ENCODE results near the gene AGPS.

Gene AGPS

DNA sequence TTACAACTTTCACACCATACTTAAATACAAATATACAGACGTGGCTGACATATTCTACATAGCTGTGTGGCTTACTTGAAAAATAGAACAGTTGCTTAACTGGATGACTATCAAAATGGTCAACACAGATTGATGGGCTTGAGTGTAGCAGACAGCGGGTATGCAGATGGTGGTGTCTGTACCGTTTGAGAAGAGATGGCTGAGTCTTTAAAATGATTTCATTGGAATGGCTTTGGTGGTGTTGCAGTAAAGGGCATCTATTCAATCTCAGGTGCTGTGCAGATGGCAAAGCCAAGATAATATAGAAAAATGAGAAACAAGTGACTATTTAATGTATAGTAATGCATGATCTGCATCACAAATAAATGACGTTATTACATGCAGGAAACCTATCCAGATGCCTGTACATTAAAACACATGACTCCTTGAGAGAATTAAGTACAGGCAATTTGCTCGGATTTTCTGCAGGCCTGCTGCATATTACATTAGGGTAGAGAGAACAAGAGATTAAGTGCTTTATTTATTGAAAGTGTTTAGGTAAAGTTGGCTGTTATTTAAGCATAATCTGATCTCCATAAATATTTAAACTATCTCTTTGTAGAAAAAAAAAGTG is 68.5 kb downstream of the AGPS start:
- Histone ChIP-seq H3K36me3 (ENCODE audit: control insufficient read depth, insufficient read depth, low read length) (peaks cover 4% of the 10 kb centered on the region), H3K4me1 (ENCODE audit: control insufficient read depth, insufficient read depth, low read length, poor library complexity, severe bottlenecking) (no peaks in the 10 kb centered on the region), H3K27ac (ENCODE audit: insufficient read depth, low read length, poor library complexity, severe bottlenecking) (no peak overlapping the region), H3K4me3 (ENCODE audit: insufficient read depth, low read depth, low read length, poor library complexity, severe bottlenecking) (no peak overlapping the region), H3K9me3 (ENCODE audit: control insufficient read depth, low read length) (no peaks in the 10 kb centered on the region), H3K27me3 (replicated peaks; ENCODE audit: control insufficient read depth, insufficient read depth, low read length, poor library complexity, severe bottlenecking) (no peaks in the 10 kb centered on the region)
- DNase-seq: no peak

DNA sequence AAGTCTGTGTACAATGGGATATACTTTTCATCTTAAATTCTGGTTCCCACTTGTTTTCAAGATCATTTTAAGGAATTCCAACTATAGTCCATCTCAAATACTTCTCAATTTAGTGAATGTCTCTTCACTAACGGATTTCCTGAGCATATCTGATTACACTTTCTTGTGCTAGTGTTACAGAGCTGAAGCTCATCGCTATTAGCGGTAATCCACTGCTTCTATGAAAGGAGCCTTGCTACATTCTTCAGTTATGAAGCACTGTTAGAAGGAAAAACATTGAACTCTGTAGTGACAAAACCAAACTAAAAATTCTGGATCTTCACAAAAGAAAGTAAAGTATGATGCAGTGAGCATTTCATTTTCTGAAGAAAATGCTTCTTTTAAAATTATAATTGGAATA is 72.0 kb downstream of the AGPS start:
- Histone ChIP-seq H3K27ac (ENCODE audit: insufficient read depth, low read length, poor library complexity, severe bottlenecking) (no peak overlapping the region), H3K36me3 (ENCODE audit: control insufficient read depth, insufficient read depth, low read length) (peaks cover 4% of the 10 kb centered on the region), H3K9me3 (ENCODE audit: control insufficient read depth, low read length) (no peaks in the 10 kb centered on the region), H3K4me1 (ENCODE audit: control insufficient read depth, insufficient read depth, low read length, poor library complexity, severe bottlenecking) (no peaks in the 10 kb centered on the region), H3K27me3 (replicated peaks; ENCODE audit: control insufficient read depth, insufficient read depth, low read length, poor library complexity, severe bottlenecking) (no peaks in the 10 kb centered on the region), H3K4me3 (ENCODE audit: insufficient read depth, low read depth, low read length, poor library complexity, severe bottlenecking) (no peak overlapping the region)
- DNase-seq: no peak

DNA sequence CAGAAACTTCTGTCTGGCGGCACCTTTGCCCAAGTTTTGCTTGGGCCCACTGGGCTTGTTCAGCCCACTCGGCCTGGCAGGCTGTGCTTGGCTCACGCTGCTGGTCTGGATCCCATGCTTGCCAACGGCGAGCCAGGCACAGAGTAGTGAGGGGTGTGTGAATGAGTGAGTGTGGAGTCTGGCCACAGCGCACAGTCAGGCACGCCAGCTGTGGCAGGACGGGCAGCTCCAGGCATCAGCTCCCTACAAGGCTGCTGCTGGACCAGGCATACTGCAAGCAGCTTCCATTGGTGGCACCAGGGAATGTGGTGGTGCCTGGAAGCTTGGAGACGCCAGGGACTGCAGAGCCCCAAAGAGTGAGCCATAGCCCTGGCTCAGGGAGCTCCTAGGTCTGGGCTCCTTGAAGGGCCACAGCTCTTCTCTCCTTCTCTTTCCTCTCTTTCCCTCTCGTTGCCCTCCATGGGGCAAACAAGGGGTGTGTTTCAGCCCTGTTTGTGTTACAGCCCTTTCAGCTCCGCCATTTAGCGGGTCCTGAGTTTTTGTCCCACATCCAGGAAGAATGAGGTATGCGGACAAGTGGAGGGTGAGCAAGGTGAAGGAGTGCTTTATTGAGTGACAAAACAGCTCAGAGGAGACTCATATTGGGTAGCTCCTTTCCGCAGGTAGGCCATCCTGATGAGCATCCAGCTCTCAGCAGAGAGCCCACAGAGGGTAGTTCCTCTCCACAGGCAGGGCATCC is 73.0 kb downstream of the AGPS start:
- no peaks in the 10 kb centered on the region for H3K4me1 ChIP-seq (ENCODE audit: control insufficient read depth, insufficient read depth, low read length, poor library complexity, severe bottlenecking)

DNA sequence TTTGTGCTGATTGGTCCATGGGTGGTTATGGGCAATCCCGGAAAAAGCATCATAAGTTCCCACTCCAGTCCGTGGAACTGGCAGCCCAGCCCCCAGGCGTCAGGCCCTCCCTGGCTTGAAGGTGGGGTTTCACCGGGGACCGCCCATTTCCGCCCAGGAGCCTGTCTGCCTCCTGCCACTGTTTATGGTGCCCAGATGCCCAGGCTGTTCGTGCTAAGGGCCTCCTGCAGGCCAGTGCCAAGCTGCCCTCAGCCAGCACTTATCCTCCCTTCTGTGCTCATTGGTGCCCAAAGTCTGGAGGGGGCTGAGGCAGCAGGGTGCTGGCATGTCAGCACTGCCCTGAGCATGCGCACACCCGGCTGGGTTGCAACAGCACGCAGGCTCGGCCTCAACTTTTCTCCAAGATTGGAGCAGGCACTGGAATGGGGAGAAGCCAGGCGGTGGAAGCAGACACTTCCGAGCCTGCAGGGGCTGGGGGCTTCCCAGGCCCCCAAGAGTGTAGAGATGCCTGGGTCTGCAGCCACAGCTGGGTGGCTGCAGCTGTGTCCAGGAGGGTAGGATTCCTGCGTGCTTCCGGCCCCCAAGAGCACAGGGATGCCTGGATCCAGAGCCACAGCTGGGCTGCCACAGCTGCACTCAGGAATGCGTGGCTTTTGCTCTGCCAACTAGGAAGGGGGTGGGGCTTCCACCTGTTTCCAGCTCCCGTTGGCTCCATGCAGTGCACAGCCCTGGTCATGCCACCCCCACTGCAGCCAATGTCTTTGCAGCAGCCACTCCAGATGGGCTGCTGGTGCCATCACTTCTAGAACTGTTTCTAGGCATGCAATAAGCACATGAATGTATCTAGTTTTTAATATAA is 74.0 kb downstream of the AGPS start:
- Histone ChIP-seq H3K4me3 (ENCODE audit: insufficient read depth, low read depth, low read length, poor library complexity, severe bottlenecking) (no peak overlapping the region), H3K27me3 (replicated peaks; ENCODE audit: control insufficient read depth, insufficient read depth, low read length, poor library complexity, severe bottlenecking) (no peaks in the 10 kb centered on the region), H3K36me3 (ENCODE audit: control insufficient read depth, insufficient read depth, low read length) (peaks cover 4% of the 10 kb centered on the region), H3K4me1 (ENCODE audit: control insufficient read depth, insufficient read depth, low read length, poor library complexity, severe bottlenecking) (no peaks in the 10 kb centered on the region), H3K27ac (ENCODE audit: insufficient read depth, low read length, poor library complexity, severe bottlenecking) (no peak overlapping the region), H3K9me3 (ENCODE audit: control insufficient read depth, low read length) (no peaks in the 10 kb centered on the region)
- DNase-seq: no peak

More for the DNA sequence above, 73.0 kb downstream of the AGPS start:
- Histone ChIP-seq H3K27ac (ENCODE audit: insufficient read depth, low read length, poor library complexity, severe bottlenecking) (no peak overlapping the region), H3K36me3 (ENCODE audit: control insufficient read depth, insufficient read depth, low read length) (peaks cover 4% of the 10 kb centered on the region), H3K9me3 (ENCODE audit: control insufficient read depth, low read length) (no peaks in the 10 kb centered on the region), H3K4me3 (ENCODE audit: insufficient read depth, low read depth, low read length, poor library complexity, severe bottlenecking) (no peak overlapping the region), H3K27me3 (replicated peaks; ENCODE audit: control insufficient read depth, insufficient read depth, low read length, poor library complexity, severe bottlenecking) (no peaks in the 10 kb centered on the region)
- no peak for DNase-seq

DNA sequence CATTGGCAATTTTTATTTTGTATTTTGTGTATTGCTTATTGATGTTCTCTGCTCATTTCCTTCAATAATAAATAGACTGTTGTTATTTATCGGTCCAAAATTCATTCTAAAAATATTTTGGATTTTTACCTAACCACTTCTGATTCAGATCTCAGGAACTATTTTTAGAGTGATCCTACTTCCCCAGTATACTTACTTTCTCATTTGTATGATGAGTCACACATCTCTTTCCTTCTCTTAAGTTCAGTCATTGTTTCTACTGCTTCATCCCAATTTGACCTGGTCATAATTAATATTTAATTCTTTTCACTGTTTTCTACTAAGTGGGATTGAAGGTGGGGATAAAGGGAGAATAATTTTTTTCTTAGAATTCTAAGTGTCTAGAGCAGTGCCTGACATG is 75.1 kb downstream of the AGPS start:
- Histone ChIP-seq H3K27ac (ENCODE audit: insufficient read depth, low read length, poor library complexity, severe bottlenecking) (no peak overlapping the region), H3K27me3 (replicated peaks; ENCODE audit: control insufficient read depth, insufficient read depth, low read length, poor library complexity, severe bottlenecking) (no peaks in the 10 kb centered on the region), H3K9me3 (ENCODE audit: control insufficient read depth, low read length) (no peaks in the 10 kb centered on the region), H3K4me1 (ENCODE audit: control insufficient read depth, insufficient read depth, low read length, poor library complexity, severe bottlenecking) (no peaks in the 10 kb centered on the region), H3K4me3 (ENCODE audit: insufficient read depth, low read depth, low read length, poor library complexity, severe bottlenecking) (no peak overlapping the region), H3K36me3 (ENCODE audit: control insufficient read depth, insufficient read depth, low read length) (peaks cover 4% of the 10 kb centered on the region)
- DNase-seq: no peak

DNA sequence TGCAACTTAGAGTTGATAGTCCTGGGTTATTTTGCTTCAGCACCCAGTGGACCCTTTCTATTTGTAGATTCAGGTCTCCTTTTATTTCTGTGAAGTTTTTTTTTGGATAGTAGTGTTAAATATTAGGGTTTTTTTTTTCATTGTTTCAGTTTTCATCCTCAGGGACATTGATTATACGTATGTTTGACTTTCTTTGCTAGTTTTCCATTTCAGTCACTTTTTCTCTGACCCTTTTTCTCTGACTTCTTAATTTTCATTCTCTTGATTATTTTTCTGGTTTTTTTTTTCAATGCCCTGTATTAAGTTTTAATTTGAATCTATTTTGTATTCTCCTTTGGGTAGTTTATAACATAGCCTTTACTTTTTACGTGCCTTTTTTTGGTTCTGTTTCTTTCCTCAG is 79.4 kb downstream of the AGPS start:
- no peaks in the 10 kb centered on the region for H3K27me3 ChIP-seq (replicated peaks; ENCODE audit: control insufficient read depth, insufficient read depth, low read length, poor library complexity, severe bottlenecking)
- no peaks in the 10 kb centered on the region for H3K36me3 ChIP-seq (ENCODE audit: control insufficient read depth, insufficient read depth, low read length)
- H3K4me1 ChIP-seq (ENCODE audit: control insufficient read depth, insufficient read depth, low read length, poor library complexity, severe bottlenecking): no peaks in the 10 kb centered on the region
- H3K4me3 ChIP-seq (ENCODE audit: insufficient read depth, low read depth, low read length, poor library complexity, severe bottlenecking): no peak overlapping the region
- H3K9me3 ChIP-seq (ENCODE audit: control insufficient read depth, low read length): no peaks in the 10 kb centered on the region
- no peak overlapping the region for H3K27ac ChIP-seq (ENCODE audit: insufficient read depth, low read length, poor library complexity, severe bottlenecking)
- DNase-seq: no peak

DNA sequence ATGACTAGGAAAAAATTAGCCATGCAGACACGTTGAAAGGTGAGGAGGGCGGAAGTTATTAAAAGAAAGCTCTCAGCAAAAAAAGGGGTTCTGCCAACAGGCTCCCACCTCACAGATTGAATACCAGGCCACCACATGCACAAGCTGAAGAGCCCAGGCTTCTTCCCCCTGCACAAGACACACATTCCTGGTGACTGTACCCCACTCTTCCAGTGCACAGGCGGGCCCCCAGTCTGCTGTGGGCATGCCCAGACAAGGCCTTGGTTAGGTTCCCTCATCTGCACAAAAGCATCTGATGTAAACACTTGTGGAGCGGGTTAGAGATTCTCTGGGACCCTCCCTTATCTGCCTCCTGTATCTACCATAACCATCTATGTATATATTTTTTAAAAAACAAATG is 81.7 kb downstream of the AGPS start:
- Histone ChIP-seq H3K4me3 (ENCODE audit: insufficient read depth, low read depth, low read length, poor library complexity, severe bottlenecking) (no peak overlapping the region), H3K27ac (ENCODE audit: insufficient read depth, low read length, poor library complexity, severe bottlenecking) (no peak overlapping the region), H3K27me3 (replicated peaks; ENCODE audit: control insufficient read depth, insufficient read depth, low read length, poor library complexity, severe bottlenecking) (no peaks in the 10 kb centered on the region), H3K4me1 (ENCODE audit: control insufficient read depth, insufficient read depth, low read length, poor library complexity, severe bottlenecking) (no peaks in the 10 kb centered on the region), H3K36me3 (ENCODE audit: control insufficient read depth, insufficient read depth, low read length) (peaks cover 6% of the 10 kb centered on the region), H3K9me3 (ENCODE audit: control insufficient read depth, low read length) (no peaks in the 10 kb centered on the region)
- no peak for DNase-seq

DNA sequence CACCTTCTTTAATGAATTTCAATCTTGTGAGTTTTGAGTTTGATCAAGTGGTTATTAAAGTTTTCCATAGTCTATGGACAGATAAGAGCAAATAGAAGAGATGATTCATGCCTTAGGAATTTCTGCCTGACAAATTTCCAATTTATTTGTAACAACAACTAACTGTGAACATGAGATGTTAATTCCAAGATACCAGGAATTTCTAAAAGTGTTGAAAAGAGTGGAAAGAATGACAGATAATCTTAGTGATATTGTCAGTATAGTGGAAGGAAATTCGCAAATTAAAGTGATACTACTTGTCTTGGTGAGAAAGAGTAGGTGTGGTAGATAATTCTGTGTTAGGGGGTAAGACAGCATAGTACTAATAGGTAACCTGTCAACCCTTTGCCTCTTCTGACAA is 82.4 kb downstream of the AGPS start:
- H3K9me3 ChIP-seq (ENCODE audit: control insufficient read depth, low read length): no peaks in the 10 kb centered on the region
- DNase-seq: no peak
- H3K4me3 ChIP-seq (ENCODE audit: insufficient read depth, low read depth, low read length, poor library complexity, severe bottlenecking): no peak overlapping the region
- no peaks in the 10 kb centered on the region for H3K4me1 ChIP-seq (ENCODE audit: control insufficient read depth, insufficient read depth, low read length, poor library complexity, severe bottlenecking)
- no peaks in the 10 kb centered on the region for H3K27me3 ChIP-seq (replicated peaks; ENCODE audit: control insufficient read depth, insufficient read depth, low read length, poor library complexity, severe bottlenecking)
- H3K36me3 ChIP-seq (ENCODE audit: control insufficient read depth, insufficient read depth, low read length): peaks cover 6% of the 10 kb centered on the region
- no peak overlapping the region for H3K27ac ChIP-seq (ENCODE audit: insufficient read depth, low read length, poor library complexity, severe bottlenecking)

DNA sequence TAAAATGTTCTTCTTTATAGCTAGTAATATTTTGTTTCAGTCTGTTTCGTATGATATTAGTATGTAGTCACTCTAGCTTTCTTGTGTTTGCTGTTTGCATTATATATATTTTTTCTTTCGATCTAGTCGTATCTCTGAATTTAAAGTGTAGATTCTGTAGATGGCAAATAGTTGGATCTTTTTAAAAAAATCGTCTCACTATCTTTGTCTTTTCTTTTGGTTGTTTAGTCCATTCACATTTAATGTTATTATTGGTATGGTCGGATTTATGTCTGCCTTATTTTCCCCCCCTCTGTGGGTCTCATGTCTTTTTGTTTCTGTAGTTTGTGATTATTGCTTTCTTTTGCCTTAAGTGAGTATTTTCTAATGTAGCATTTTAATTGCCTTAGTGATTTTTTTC is 84.3 kb downstream of the AGPS start:
- Histone ChIP-seq H3K4me3 (ENCODE audit: insufficient read depth, low read depth, low read length, poor library complexity, severe bottlenecking) (no peak overlapping the region), H3K27ac (ENCODE audit: insufficient read depth, low read length, poor library complexity, severe bottlenecking) (no peak overlapping the region), H3K4me1 (ENCODE audit: control insufficient read depth, insufficient read depth, low read length, poor library complexity, severe bottlenecking) (no peaks in the 10 kb centered on the region), H3K9me3 (ENCODE audit: control insufficient read depth, low read length) (no peaks in the 10 kb centered on the region), H3K36me3 (ENCODE audit: control insufficient read depth, insufficient read depth, low read length) (peaks cover 9% of the 10 kb centered on the region), H3K27me3 (replicated peaks; ENCODE audit: control insufficient read depth, insufficient read depth, low read length, poor library complexity, severe bottlenecking) (no peaks in the 10 kb centered on the region)
- DNase-seq: no peak

DNA sequence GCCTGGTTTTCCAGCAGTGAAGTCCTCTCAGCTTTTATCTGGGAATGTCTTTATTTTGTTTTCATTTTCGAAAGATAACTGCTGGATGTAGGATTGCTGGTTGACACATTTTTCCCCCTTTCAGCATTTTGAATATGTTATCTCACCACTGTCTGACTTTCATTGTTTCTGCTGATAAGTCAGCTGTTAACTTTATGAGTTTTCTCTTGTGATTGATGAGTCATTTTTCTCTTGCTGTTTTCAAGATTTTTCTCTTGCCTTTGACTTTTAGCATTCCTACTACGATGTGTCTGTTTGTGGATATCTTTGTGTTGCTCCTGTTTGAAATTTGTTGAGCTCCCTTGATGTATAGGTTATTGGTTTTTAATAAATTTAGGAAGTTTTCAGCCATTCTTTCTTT is 85.5 kb downstream of the AGPS start:
- no peak overlapping the region for H3K27ac ChIP-seq (ENCODE audit: insufficient read depth, low read length, poor library complexity, severe bottlenecking)
- no peaks in the 10 kb centered on the region for H3K4me1 ChIP-seq (ENCODE audit: control insufficient read depth, insufficient read depth, low read length, poor library complexity, severe bottlenecking)
- DNase-seq: no peak
- no peaks in the 10 kb centered on the region for H3K27me3 ChIP-seq (replicated peaks; ENCODE audit: control insufficient read depth, insufficient read depth, low read length, poor library complexity, severe bottlenecking)
- no peaks in the 10 kb centered on the region for H3K9me3 ChIP-seq (ENCODE audit: control insufficient read depth, low read length)
- H3K36me3 ChIP-seq (ENCODE audit: control insufficient read depth, insufficient read depth, low read length): peaks cover 9% of the 10 kb centered on the region
- no peak overlapping the region for H3K4me3 ChIP-seq (ENCODE audit: insufficient read depth, low read depth, low read length, poor library complexity, severe bottlenecking)
